HG02970 (cell line): ENCODE results near the gene KRT222.

ENCODE experiments used
- ATAC-seq: cut with Tn5 transposase; IDR thresholded peaks from one replicate; pipeline ENCODE4 v1.9.1; 2021; ENCODE audit warnings: mild to moderate bottlenecking, moderate library complexity, moderate number of reproducible peaks; ENCODE audit not compliant: unreplicated experiment, low FRiP score

The KRT222 gene

DNA sequence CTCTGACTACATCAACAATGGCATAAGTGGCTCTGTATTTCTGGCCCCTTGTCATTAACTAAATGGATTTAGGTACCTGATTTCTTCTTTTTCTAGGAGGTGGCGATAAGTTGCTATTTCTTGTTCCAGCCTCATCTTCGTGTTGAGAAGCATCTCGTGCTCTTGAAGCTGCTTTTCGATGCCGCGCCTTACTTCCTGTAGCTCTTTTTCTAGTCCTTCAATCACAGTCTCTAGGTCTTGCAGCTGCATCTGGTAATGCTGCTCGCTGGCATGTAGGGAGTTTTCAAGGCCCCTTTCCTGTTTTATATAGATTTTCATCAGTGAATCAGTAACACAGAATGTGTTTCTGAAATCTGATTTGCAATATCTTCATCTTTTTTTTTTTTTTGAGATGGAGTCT is 5.1 kb downstream of the KRT222 start:
- ATAC-seq, result no peak

DNA sequence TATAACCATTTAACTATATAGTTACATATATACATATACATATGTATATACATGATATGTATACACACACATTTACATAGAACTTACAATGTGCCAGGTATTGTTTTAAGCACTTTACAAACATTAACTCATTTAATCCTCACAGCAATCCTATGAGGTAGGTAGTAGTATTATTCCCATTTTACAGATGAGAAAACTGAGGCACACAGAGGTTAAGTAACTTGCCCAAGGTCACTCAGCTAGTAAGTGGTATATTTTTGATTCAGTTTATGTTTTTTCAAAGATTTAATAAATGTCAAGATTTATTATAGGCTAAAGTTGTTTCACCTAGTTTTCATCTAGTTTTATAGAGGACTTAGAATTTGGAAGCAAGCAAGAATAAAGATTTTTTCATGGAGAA is 6.6 kb downstream of the KRT222 start:
- no peak for ATAC-seq

DNA sequence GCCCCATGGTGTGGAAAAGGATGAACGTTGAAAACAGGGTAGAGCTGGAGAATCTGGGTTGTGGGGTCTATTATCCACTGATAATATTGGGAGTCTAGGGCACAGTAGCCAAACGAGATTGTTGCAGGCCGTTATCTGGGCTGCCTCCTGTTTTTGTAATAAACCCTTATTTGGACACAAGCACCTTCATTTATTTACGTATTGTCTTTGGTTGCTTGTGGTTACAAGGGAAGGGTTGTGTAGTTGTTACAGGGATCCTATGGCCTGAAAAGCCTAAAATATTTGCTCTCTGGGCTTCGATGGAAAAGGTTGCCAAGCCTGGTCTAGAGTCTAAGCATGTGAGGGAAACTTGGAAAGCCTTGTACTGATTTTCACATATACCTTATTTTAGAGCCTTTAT is 13.0 kb downstream of the KRT222 start:
- no peak for ATAC-seq

DNA sequence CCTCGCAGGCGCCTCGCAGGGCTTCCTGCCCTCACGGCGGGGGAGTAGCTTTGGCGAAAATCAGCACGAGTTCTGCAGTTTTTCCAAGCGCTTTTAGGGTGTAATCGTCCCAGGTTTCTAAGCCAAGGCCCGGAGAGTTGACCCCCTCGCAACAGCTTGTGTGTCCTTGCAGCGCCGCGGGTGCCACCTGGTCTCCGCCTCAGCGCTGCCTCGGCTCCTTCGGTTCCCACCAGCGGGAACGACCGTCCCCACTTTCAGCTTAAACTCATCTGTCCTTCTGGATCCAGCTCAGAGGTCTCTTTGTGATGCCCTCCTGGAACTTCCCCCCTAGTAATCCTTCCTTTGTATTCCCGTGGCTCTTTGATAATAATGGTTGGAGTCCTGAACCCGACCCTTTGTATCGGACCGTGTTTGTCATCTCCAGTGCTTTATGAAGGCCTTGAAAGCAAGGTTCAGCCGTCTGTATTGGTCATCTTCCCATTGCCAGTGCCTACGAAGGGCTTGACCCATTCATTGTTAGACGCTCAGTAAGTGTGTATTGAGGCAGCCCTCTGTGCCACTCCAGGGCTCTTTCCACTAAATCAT is 16.5 kb downstream of the KRT222 start:
- ATAC-seq, result peak; percentile 17

DNA sequence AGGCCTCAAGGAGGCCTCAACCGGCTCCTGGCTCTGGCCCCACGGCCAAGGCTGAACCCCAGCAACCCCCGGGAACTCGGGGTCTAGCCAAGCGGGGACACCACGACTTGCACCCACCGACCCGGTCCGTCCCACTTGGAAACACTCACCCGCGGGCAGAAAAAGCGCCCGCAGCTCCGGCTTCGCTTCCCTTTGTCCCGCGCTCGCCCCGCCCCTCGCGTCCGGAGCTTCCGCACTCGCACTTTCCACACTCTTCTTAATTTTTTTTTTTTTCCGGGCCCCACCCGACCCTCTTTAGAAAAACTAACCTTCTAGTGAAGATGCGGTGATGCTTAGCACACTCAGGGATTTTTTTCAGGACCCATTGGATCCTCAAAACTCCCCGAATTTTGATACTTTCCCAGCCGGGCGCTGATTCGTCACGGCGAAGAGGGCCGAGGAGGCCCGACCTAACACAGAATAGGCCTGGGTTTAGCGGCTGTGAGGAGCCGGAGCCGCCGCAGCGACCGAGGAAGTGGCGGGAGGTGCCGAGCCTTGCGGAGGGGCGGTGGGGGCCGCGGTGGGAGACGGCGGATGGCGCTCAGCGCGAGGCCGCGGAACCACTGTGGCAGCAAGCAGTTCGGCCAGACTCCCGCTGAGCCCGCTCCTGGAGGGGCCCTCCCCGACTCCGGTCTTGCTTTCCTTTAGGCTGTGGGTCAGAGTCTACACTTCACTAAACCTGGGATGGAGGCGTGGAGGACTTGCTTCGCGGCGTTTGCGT is 17.2 kb downstream of the KRT222 start, which contains the start of gene SMARCE1:
SMARCE1 (minus strand) TSS at position 195 of the 760 bp plus-strand sequence. CDS start 2,016 bp downstream, outside the sequence.
- peak; percentile 68 for ATAC-seq

DNA sequence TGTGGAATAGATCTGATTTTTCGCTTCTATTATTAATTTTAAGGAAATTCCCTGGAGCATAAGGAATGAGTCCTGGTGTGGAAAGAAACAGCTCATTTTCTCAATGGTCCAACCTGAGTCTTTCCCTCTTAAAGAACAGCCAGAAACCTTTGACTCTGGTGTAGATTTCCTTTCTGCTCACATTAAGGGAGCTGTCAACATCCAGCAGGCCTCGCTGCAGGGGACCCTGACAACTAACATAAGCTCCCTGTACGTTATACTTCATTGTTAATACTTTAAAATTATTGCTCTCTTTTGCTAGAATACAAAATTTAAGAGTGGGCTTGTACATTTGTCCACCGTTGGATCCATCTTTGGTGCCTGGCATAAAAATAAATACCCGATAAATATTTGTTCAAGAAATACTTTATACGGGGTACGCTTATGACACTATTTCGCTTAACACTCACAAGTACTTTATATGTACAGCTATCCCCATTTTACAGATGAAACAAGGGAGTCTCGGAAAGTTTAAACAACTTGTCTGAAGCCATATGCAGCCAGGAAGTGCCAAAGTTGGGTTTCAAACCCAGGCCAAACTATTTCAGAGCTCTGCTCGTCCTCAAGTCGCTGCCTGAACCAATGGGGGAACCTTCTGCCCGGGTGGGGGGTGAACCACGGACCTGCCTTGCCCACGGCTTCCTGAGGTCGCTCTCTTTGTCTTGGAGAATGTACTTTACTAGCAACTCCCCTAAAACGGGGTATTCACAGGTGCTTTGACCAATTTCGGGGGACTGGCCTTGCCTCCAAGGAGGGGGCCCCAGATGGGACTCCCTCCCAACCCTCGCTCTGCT is 18.0 kb downstream of the KRT222 start:
- peak; percentile 32 for ATAC-seq

DNA sequence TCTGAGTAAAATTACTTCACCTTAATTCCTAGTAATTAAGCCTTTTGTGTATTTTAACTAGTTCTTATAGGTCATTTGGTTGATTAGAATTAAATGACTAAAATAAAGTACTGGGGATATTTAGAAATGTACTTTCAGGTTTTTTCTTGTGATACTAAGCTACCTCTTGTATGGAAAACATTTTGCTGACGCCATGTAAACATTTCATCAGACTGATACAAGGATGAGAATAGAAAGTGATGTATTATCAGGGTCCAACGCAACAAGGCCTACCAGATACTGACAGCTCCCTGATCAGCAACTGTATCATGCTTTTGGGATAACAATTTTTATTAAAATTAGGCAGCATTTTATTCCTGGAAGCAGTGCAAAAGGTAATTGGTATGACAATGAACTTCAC is 19.0 kb downstream of the KRT222 start:
- no peak for ATAC-seq

DNA sequence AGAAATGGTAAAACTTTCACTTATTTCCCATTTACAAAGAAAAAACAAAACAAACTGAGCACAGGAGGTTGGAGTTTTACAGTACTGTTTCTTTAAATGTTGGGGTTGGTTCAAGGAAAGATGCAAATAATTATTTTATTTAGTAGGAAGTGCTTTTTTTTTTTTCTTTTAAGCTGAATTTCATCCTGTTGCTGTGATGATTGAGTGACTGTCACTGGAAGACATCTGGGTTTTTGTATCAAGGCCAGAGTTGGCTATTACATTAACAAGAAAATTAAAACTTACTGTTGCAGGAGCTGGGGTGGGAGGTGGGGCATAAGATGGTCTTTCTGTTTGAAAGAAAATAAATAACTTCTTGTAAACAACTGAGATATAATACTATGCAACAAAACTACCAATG is 19.7 kb downstream of the KRT222 start:
- no peak for ATAC-seq

DNA sequence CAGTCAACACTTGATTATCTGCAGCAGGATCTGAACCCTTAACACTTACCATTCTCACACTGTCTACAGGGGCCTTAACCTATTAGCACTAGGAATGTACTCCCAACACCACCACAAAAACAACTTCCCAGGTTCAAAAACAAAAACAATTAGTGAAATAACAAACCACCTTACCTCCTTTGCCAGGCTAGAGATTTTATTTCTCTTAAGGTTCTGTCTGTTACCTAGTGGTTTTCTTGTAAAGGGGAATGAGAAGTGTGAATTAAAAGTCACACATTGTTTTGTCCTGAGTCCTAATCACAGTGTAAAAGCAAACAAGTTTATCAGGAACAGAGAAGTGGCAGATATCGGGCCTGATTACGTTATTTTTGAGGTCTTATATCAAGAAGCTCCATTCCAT is 27.0 kb downstream of the KRT222 start:
- no peak for ATAC-seq

DNA sequence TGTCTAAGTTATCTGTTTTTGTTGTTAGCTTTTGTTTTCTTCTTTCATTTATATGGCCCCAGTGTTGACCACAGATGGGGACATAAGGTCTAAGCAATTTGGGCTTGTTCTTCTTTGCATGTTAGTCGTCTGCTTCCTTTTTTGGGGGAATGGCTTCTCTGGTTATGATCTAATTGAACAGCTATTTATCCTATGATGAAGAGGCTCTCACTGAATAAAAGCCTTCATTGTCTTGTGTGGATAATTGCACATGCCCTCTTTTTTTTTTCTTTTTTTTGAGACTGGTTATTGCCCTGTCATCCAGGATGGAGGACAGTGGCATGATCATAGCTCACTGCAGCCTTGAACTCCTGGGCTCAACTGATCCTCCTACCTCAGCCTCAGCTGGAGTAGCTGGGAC is 31.1 kb downstream of the KRT222 start:
- no peak for ATAC-seq

DNA sequence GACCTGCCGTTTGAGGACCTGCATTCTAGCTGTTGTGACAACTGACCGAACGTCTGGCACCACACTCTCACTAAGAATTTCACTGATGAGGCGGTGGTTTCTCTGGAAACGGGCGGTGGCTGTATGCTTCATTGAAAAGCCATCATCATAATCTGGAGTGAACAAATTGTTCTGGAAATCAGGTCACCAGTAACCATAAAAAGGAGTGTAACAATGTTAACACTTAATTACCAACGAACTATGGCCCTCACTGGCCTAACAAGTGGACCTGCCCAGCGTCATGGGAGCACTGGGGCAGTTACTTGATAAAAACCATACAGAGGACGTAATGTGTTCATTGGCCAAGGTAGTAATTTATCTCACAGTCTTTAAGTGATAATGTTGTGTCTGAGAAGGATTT is 32.8 kb downstream of the KRT222 start:
- no peak for ATAC-seq

DNA sequence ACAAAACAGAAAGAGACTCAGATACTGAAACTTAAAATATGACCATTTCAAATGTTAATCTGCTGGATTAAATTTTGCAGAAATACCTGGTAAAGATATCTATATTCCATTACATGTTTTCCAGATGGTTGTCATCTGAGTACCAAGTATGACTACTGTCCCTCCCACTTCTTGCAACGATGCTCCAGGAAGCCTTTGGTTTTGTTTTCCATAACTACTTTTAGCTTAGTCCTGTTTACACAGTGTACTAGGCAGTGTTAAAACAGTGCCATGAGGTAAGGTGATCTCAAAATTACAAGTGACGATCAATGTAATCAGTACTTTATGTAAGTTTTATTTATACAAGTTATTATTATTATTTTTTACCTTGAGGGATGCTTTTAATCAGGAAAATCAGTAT is 35.1 kb downstream of the KRT222 start:
- ATAC-seq, result no peak

DNA sequence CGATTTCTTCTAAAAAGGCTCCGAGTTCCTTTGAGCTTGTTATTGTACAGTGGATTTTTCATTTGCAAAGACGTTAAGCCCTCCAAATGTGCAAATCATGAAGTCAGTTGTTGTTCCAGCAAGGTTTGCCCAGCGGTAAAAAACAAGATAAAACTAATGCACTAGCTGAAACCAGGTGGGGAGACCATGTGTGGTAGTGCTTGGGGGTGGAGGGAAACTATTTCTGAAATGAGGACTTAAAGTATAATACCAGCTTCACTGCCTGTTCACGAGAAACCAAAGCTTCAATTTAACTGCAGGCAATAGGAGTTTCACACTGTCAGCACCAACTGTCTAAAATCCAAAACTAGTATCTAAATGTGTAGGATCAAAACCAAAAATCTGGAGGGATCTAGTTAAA is 39.7 kb downstream of the KRT222 start:
- no peak for ATAC-seq

DNA sequence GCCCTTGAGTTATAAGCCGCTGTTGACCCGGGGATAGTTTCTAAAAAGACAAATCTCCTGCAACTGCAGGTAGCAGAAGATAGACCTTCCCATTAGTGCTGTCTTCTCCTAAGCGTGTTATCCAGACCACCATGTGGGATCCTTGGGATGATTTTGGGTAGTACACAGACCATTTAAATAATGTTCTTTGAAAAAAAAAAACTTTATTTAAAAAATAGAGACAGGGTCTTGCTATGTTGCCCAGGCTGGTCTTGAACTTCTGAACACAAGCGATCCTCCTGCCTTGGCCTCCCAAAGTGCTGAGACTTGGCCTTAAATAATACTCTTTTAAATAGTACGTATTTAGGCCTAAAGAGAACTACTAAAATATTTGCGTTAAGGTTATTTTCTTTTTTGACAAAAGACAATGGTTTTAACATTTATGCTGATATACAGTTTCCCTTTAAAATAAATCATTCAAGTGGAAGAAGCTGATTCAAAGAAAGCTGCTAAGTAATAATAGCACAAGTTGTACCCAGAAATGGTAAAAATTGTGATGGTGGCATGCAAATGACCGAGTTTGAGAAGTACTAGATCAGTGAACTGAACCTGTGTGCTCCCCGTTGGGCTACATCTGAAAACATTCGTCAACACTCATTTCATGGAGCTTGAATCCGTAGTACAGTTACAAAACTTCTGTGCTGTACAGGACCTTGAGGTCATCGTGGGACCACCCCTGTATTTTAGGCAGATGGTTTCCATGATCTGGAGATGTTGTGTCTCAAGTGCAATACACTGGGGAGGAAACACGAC is 41.4 kb downstream of the KRT222 start:
- ATAC-seq, result no peak

DNA sequence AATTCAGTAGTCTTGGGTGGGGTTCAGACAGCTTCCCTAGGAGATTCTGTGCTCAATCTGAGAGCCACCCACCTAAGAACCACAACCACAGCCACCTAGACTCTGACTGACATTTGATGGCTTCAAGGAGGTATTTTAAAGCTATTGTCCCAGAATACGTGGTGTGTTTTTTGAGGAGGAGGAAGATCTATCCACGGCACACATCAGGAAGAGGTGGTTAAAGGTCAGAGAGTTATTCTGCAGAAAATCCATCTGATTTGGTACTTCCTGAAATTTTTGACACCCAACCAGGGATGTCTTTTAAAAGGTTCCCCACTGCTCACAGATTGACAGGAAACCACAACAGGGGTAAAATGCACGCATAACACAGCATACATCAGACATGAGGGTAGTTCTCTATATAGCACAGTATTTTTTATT is 42.5 kb downstream of the KRT222 start:
- ATAC-seq, result no peak

DNA sequence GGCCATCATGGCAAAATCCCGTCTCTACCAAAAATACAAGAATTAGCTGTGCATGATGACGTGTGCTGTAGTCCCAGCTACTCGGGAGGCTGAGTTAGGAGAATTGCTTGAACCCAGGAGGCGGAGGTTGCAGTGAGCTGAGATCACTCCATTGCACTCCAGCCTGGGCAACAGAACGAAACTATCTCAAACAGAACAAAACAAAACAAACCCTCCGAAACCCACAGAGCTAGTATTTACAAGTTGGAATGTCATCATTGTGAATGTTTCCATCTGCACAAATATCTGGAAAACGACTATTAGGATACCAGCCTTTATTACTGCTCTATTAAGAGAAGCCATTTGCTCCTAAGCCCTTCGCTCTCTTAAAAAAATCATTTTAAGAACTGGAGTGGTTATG is 43.4 kb downstream of the KRT222 start:
- no peak for ATAC-seq

DNA sequence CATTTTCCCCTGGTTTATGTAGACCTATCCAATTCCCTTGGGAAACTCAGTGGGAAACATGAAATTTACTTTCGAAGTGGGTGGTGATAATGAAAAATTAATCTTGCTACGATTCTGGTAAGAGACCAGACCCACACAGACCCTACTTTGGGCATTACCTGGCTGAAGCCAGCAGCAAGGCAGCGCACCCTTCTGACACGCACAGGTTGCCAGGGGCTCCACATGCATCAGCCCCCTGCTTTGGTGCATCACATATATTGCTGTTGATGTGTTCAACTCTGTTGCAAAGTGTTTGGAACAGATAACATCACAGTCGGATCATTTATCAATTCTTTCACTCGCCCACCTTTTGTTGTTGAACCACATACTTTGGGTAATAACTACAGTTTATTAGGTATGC is 44.0 kb downstream of the KRT222 start:
- ATAC-seq, result no peak

DNA sequence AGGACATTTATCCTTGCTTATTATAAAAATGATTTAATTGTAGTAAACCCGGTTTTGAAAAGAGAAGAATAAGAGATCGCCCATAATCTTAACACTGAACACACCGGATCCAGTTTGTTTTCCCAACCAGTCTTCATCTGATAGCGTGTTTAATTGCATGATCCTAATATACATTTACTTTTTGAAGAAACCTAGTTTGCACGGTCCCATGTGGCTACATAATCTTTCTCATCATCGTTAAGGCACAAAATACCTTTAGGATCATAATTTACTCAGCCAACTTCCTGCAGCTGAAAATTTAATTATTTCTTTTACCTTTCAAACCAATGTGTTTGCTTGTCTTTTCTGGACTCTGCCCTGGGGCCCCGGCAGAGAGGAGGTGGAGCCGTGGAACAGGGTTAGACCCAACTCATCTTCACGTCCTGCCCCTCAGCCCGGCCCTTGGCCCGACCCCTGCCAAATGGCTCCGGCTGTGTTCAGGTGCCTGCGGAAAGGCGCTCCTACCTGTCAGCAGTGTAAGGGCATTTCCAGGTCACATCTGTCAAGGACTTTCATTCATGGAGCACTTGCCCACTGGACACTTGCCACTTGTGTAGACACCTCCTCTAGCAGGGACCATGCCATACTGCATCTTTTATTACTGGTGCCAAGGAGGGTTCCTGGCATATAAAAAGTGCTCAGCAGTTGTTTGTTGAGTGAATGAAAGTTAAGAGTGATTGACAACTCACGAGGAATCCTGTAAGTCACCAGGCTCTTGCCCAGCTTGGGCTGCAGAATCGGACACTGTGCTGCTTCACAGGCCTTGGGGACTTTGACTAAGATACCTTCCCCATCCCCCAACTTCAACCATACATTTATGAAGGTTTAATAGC is 46.0 kb downstream of the KRT222 start:
- no peak for ATAC-seq

DNA sequence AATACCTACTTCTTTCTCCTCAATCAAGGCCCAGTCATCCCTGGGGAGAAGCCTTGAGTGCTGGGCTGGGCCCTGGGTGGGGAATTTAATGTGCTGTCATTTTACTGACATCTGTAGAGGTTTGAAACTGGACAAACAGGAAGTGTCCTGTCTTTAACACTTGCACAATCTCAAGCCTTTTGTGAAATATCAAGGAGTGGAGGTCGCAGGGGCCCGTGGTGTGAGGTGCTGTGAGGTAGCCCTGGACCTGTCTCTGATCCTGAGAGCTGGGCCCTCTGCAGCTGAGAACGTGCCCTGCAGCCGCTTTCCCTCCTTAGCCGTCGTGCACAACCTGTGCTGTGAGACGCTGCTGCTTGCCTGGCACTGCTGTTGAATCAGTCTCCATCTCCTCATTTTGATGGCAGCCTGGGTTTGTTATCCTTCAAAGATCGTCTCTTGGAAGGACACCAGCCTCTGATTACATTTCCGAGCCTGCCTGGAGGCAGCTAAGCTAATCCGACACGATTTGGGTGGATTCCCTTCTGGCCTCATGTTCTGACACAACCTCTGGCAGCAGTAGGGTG is 47.2 kb downstream of the KRT222 start:
- no peak for ATAC-seq
